Stimulated activated CD4-positive, alpha-beta T cell treated with anti-CD3 and anti-CD28 coated beads, Interleukin-2, amount 100 ng/mL, for 24 hours (primary cell): ENCODE measurements around the gene OSBPL9.
"Not testable (repeated sequence)": the region's sequence is repeated elsewhere in the genome, so short reads cannot be mapped to it uniquely, and the experiment has no call there.

Source experiments
- DNase-seq, 2 donors: peaks; one replicate each; pipeline ENCODE4 v3.0.0-alpha.2; 2020

Gene OSBPL9

GRCh38 chr1:51638350-51638749, 21.5 kb downstream of the OSBPL9 start:
- no peak for DNase-seq

DNA sequence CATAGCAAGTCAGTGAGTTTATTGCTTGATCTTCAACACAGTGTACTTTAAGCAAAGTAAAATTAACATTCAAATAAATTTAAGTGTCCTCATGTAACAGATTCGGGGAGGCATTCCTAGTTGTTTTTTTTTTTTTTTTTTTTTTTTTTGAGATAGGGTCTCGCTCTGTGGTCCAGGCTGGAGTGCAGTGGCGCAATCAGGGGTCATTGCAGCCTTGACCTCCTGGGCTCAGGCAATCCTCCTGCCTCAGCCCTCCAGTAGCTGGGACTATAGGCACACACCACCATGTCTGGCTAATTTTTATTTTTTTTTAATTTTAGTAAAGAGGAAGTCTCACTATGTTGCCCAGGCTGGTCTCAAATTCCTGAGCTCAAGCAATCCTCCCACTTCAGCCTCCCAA, 22.8 kb downstream of the OSBPL9 start:
- DNase-seq = no peak

- DNase-seq = no peak
Measured at GRCh38 chr1:51641096-51641495, 24.2 kb downstream of the OSBPL9 start.

- DNase-seq = no peak
Measured at GRCh38 chr1:51642739-51643142, 25.8 kb downstream of the OSBPL9 start.

- no peak for DNase-seq
Measured at GRCh38 chr1:51643362-51643761, 26.5 kb downstream of the OSBPL9 start.

GRCh38 chr1:51644020-51644419, 27.1 kb downstream of the OSBPL9 start:
- DNase-seq = no peak

DNA sequence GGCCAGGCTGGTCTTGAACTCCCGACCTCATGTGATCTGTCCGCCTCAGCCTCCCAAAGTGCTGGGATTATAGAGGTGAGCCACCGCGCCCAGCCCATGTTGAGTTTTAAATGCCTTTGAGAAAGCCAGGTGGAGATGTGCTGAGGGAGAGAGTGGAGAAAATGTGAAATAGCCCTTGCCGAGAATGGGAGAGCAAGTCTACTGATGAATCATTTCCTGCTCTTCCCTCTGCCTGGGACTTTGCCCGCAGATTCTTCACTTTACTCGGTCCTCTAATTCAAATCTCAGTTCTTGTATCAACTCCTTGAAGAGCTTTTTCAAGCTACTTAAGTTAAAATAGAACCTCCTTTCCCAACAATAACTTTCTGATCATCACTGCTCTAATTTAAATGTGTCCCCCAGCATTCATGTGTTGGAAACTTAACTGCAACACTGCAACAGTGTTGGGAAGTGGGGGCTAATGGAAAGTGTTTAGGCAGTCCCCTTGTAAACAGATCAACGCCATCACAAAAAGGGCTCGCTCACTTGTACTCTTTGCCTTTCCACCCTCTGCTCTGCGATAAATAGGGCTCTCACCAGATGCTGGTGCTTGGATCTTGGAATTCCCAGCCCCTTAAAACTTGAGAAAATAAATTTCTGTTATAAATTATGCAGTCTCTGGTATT, 27.8 kb downstream of the OSBPL9 start:
- DNase-seq = no peak

- not testable (repeated sequence) for DNase-seq
Measured at GRCh38 chr1:51646592-51646991, 29.7 kb downstream of the OSBPL9 start.

- DNase-seq = no peak
Measured at GRCh38 chr1:51648180-51649109, 31.6 kb downstream of the OSBPL9 start.

DNA sequence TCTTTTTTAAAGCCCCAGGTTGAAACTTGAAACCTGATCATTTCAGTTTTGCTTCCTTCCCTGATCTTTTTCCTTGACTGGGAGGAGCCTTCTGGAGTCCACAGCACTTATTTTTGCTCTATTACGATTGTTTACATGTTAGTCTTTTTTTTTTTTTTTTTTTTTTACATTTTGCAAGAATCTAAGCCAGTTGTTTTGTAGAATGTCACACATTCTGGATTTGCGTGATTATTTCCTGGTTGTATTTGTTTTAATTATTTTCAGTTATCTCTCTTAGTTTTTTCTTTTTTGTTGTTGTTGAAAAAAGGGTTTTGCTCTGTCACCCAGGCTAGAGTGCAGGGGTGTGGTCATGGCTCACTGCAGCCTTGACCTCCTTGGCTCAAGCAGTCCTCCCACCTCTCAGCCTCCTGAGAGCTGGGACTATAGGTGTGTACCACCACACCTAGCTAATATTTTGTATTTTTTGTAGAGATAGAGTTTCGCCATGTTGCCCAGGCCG, 32.8 kb downstream of the OSBPL9 start:
- DNase-seq = no peak

DNA sequence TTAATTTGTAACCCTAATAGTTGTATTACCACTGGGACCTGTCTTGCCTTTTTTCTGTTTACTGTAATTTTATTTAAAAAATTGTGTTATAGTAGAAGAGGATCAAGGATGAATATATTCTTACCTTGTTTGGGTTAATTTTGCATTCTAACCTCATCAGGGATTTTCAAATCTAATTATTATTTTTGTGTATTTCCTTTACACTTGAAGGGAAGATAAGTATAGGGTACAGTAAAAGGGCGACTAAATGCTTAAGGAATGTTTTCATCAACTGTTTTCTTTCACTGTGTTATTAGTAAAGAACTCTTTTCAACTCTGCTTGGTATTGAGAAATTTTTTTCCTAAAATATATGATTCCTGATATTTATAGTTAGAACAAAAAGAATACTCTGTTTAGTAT, 33.3 kb downstream of the OSBPL9 start:
- DNase-seq = no peak

DNA sequence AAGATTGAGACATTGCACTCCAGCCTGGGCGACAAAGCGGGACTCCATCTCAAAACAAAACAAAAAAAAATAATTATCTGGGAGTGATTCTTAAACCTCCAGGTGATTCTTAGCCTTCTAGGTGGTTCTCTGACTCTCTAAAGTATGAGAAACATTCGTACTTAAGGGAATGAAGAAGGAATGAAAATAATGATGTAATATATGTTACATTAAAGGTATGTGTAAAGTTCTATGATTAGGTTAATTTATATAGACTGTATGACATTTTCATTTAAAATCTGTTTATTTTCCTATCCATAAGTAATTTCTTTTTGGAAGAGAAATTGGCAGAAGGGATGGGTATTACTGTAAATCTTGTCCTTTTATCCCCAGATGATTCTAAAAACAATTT, 34.7 kb downstream of the OSBPL9 start:
- no peak for DNase-seq

DNA sequence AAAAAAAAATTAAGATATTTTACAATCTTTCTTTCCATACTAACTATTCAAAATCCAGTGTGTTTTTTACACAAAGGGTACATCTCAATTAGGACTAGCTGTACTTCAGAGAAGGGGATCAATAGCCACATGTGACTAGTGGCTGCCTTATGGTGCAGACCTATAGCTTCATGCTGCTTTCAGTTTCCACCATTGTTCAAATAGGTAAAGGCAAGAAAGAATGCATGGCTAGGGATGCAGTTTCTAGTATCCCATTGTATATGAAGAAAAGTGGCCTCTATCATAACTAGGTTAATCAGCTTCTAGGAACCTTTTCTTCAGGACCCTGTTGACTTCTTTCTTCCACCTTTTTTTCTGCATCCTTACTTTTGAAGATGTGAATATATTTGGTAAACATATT, 35.7 kb downstream of the OSBPL9 start:
- DNase-seq = no peak

DNA sequence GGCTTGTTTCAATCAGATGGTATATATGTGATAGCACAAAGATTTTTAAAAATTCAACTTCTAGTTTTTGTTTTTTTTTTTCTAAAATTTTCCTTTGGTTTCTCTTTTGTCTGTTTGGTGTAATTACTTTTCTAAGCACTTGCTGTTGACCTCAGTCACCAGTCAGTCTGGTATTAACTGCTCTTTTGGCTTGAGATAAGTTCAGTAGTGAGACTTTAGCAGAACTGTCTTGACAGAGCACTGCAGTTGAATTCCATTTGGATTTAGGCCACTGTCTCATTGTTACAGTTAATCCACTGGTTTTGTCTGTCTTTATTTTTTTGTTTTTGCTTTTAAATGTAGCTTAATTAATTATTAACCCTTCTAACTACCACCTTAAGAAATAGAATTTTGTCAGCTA, 36.2 kb downstream of the OSBPL9 start:
- no peak for DNase-seq

GRCh38 chr1:51654000-51654399, 37.1 kb downstream of the OSBPL9 start:
- DNase-seq = no peak

DNA sequence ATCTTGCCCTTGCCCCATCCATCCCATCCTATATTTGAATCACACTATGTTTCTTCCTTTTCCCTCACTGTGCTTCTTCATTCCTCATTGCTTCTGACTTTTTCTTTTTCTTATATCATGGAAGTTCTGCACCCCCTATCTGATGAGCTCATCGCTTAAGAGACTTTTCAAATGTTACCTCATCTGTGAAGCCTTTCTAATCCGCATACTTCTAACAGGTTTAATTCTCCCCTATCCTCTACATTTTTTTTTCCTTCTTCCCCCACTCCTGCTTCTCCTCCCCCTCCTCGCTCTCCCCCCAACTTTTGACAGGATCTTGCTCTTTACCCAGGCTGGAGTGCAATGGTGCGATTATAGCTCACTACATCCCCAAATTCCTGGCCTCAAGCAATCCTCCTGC, 39.5 kb downstream of the OSBPL9 start:
- DNase-seq = no peak

DNA sequence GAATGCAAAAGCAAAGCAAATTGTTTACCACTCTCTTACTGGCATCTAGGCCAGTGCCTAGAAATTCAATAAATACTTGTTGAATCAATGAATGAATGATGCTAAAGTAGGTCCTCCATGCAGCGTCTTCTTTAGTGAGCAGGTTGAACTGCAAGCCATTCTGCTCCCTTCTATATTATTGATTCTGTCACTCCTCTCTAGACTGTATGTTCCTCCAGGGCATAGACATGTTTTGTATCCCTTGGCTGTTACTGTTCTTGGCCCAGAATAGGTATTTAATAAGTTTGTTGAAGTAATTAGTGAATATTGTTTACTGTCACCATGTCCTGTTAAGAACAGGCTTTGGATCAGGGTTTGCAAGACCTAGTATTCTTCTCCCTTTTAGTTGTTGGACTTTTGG, 43.7 kb downstream of the OSBPL9 start:
- no peak for DNase-seq

DNA sequence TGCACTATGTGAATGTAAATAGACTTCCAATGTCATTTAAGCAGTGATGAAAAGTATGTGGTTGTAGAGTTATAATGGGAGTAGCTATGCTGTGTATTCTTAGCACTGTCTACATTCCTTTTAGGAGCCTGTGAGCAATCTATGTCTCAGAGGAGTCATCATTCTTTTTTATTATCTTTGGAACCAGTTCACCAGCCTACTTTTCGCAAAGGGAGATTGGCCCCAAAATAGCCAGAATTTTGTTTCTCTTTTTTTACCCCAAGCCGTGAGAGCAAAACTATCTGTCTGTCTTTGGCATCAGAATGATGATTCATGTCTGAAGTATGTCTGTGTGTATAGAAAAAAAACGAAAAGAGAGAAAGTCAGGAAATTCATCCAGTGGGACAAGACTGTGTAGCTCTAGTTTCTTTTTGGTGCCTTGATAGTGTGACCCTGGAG, 44.2 kb downstream of the OSBPL9 start:
- no peak for DNase-seq

DNA sequence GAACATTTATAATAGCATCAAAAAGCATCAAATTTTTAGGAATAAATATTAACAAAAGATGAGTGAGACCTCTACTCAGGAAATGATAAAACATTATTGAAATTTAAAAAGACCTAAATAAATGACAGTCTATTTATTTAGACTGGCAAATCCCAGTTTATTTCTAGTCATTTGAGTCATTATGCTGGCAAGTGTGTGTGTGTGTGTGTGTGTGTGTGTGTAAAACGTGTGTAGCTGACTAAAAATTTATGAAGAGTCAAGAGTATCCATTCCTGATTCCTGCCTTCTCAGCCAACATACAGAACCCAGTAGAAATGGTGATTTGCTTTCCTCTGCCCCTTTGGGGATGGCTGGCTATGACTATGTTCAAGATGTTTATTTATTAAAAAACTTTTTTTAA, 46.2 kb downstream of the OSBPL9 start:
- DNase-seq = no peak

DNA sequence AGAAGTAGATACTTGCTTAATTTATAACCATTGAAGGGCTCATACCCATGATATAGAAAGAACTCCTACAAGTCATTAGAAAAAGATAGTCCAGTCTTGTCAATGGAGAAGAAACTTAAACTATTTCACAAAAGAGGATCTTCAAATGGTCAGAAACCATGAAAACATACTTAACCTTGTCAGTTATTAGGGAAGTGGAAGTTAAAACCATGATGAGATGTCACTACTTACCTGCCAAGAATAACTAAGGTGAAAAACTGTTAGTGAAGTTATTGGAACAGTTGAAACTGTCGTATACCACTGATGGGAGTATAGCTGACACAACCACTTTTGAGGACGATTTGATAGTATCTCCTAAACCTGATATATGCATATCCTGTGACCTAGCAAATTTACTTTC, 46.8 kb downstream of the OSBPL9 start:
- DNase-seq = no peak

GRCh38 chr1:51664421-51665240, 47.7 kb downstream of the OSBPL9 start:
- DNase-seq = no peak

GRCh38 chr1:51666478-51666877, 49.6 kb downstream of the OSBPL9 start:
- no peak for DNase-seq

DNA sequence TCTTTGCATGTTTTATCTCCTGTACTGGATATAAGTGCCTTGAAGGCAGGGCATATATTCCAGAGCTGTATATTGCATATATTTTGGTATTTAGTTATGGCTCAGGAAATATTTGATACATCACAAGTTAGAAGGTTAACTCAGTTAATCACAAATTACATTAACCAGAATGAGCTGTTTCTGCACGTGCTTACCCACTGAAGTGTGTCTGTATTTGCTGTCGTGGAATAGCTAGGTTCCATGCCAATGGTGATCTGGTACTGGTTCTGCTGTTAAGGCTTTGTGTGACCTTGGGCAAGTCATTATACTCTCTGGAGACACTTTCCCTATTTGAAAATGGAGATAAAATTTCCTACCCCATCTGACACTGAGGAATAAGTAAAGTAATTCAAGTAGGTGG, 50.7 kb downstream of the OSBPL9 start:
- no peak for DNase-seq
